ENCODE data around the gene AIFM3. TPM values are rescaled to one million over a fixed set of nuclear protein-coding genes. Genes with fewer than 3 reads are reported as not detected.
"Not testable (repeated sequence)": the region's sequence is repeated elsewhere in the genome, so short reads cannot be mapped to it uniquely, and the experiment has no call there.

Gene AIFM3
- total RNA-seq, 1 donor from 2014 or later, result 5.7 TPM

GRCh38 chr22:20970939-20971657, 4.0 kb downstream of the AIFM3 start:
- H3K36me3 ChIP-seq, result no peaks in the 10 kb centered on the region
- no peaks in the 10 kb centered on the region for H3K27me3 ChIP-seq
- intact Hi-C loops (cut with DNase I), result no loop called here
- no peak for TF ChIP-seq CTCF (IDR thresholded peaks at IDR 0.05)
- H3K9me3 ChIP-seq, result no peaks in the 10 kb centered on the region
- H3K27ac ChIP-seq, result no peak overlapping the region
- DNase-seq (no peak), ATAC-seq (no peak)
- H3K4me3 ChIP-seq, result no peak overlapping the region
- no peaks in the 10 kb centered on the region for H3K4me1 ChIP-seq

GRCh38 chr22:20972014-20972694, 5.1 kb downstream of the AIFM3 start:
- intact Hi-C loops (cut with DNase I); H3K27ac ChIP-seq; H3K27me3 ChIP-seq; H3K36me3 ChIP-seq; ATAC-seq; H3K9me3 ChIP-seq; H3K4me3 ChIP-seq; DNase-seq; H3K4me1 ChIP-seq: not testable (repeated sequence)

GRCh38 chr22:20972933-20973577, 6.0 kb downstream of the AIFM3 start:
- no peak for TF ChIP-seq CTCF (IDR thresholded peaks at IDR 0.05)
- H3K4me1 ChIP-seq, result no peaks in the 10 kb centered on the region
- intact Hi-C loops (cut with DNase I), result no loop called here
- H3K36me3 ChIP-seq, result no peaks in the 10 kb centered on the region
- no peaks in the 10 kb centered on the region for H3K9me3 ChIP-seq
- H3K4me3 ChIP-seq, result no peak overlapping the region
- no peaks in the 10 kb centered on the region for H3K27me3 ChIP-seq
- no peak overlapping the region for H3K27ac ChIP-seq
- no peak for ATAC-seq
- no peak for DNase-seq

- Histone ChIP-seq H3K27ac (no peak overlapping the region), H3K9me3 (no peaks in the 10 kb centered on the region), H3K27me3 (no peaks in the 10 kb centered on the region), H3K36me3 (no peaks in the 10 kb centered on the region), H3K4me1 (no peaks in the 10 kb centered on the region), H3K4me3 (no peak overlapping the region)
- intact Hi-C loops (cut with DNase I), result no loop called here
- no peak for DNase-seq
- TF ChIP-seq CTCF (IDR thresholded peaks at IDR 0.05), result no peak
- no peak for ATAC-seq
These were observed 6.7 kb downstream of the AIFM3 start for GRCh38 chr22:20973634-20974286.

- Histone ChIP-seq H3K4me3 (no peak overlapping the region), H3K4me1 (peaks cover under 1% of the 10 kb centered on the region), H3K36me3 (no peaks in the 10 kb centered on the region), H3K27ac (no peak overlapping the region), H3K9me3 (no peaks in the 10 kb centered on the region), H3K27me3 (no peaks in the 10 kb centered on the region)
- intact Hi-C loops (cut with DNase I), result no loop called here
- DNase-seq, result no peak
- no peak for TF ChIP-seq CTCF (IDR thresholded peaks at IDR 0.05)
- no peak for ATAC-seq
These were observed 7.4 kb downstream of the AIFM3 start for GRCh38 chr22:20974336-20974955.
